Measurements from ENCODE around the gene TMEM145.
A peak's percentile ranks its signal among the peaks of the same experiment; 100 is the strongest.
"Not testable (repeated sequence)": the region's sequence is repeated elsewhere in the genome, so short reads cannot be mapped to it uniquely, and the experiment has no call there.

The TMEM145 gene

GRCh38 chr19:42313096-42313839 lies at the start of gene TMEM145:
TSS of gene TMEM145 (plus strand) at chr19:42313309. CDS start at chr19:42313377, 68 bp downstream.
- DNase-seq (ENCODE audit: low read depth): peak; percentile 53
- TF ChIP-seq CTCF (IDR thresholded peaks at IDR 0.05; ENCODE audit: insufficient read depth, low read depth, low read length, missing control alignments): peak; percentile 4

GRCh38 chr19:42266105-42266504 lies 47.0 kb upstream of the TMEM145 start:
- not testable (repeated sequence) for DNase-seq (ENCODE audit: low read depth); H3K4me3 ChIP-seq (ENCODE audit: low read depth, low read length)

More at GRCh38 chr19:42313096-42313839, at the start of gene TMEM145:
- peak within 1 kb of the TSS; percentile 33 for H3K4me3 ChIP-seq (ENCODE audit: low read depth, low read length)

- H3K4me3 ChIP-seq (ENCODE audit: low read depth, low read length); DNase-seq (ENCODE audit: low read depth): not testable (repeated sequence)
Observed at GRCh38 chr19:42266928-42267603, 46.0 kb upstream of the TMEM145 start.

DNA sequence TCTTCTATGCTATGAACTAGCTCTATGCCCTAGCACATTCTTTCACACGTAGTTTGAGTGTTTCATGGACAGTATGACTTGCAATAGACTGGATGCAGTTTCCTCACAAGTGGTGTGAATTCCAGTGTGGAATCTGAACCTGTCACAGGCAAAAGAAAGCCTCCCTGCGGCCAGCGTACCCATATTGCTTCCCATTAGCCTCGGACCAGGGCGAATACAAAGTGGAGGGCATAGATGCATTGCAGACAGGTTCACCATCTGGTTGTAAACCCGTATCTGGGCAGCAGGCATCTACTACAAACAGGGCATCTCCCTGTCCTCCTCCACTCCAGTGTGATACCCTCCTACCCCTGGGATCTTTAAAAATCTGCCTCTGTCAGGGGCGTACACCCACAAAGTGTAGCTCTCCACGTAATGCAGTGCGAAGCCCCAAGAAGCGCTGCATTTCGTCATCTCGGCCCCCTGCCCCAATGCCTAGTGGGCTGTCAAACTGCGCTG lies 45.4 kb upstream of the TMEM145 start:
- TF ChIP-seq CTCF (IDR thresholded peaks at IDR 0.05; ENCODE audit: insufficient read depth, low read depth, low read length, missing control alignments): no peak
- H3K4me3 ChIP-seq (ENCODE audit: low read depth, low read length): peak overlapping the region; percentile 63
- DNase-seq (ENCODE audit: low read depth): no peak

DNA sequence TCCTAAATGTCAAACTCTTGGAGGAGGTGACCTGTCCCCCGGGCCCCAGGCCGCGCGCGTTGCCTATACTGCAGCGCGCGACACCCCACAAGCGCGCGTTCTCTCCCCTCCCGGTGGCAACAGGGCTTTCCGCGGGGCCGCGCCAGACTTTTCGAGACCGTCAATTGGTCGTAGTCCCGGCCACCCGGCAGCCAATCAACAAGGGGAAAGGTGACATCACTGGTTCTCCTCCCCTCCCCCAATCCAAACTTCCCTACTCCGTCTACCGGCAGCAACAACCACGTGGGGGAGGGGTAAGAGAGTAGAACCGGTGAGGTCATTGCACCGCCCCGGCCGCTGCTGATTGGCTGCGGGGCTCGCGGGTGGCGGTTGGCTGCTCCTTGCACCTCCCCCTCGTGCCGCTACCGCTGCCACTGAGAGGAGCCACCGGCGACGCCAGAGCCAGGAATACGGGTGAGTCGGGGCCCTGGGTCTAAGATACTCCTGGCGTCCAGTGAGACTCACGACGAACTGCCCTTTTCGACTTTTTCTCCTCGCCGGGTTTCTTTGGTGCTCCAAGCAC lies 44.9 kb upstream of the TMEM145 start:
- peak overlapping the region; percentile 72 for H3K4me3 ChIP-seq (ENCODE audit: low read depth, low read length)
- TF ChIP-seq CTCF (IDR thresholded peaks at IDR 0.05; ENCODE audit: insufficient read depth, low read depth, low read length, missing control alignments): no peak
- peak; percentile 100 for DNase-seq (ENCODE audit: low read depth)

DNA sequence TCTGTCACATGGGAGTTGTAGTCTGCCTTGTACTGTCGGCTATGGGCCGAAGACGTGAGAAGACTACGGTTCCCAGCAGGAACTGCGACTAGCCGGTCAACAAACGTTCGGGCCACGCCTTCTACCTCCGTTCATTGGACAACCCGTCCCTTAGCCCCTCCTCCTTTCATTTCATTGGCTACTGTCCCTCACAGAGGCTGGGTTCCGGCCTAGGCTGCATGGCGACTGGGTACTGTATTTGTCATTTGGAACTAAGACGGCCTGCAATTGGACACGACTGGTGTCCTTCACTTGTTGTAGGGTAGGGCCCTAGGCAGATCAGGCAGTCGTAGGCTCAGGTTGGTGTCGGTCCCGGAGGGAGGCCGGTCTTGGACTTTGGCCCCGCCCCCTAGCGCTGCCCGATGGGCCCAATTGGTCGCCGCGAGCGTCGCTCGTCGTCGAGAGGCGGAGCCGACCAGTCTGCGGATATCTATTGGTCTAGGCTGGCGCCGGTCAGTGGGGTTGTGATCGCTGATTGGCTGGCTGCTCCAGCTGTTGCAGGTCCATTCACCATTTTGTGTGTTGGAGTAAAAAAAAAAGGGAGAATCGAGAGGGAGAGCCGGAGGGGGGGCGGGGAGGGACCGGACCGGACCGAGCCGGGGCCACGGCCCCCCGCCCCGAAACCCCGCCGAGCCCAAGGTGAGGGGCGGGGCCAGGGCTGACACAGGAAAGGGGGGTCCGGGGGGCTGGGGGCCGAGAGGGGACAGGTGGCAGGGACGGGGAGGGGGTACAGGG lies 44.2 kb upstream of the TMEM145 start, which contains the start of gene CIC:
Gene CIC, plus strand, starts transcription at position 549 of the 774 bp plus-strand sequence. CDS start 2,532 bp downstream, outside the sequence.
- TF ChIP-seq CTCF (IDR thresholded peaks at IDR 0.05; ENCODE audit: insufficient read depth, low read depth, low read length, missing control alignments): no peak
- DNase-seq (ENCODE audit: low read depth): peak; percentile 100
- peak within 1 kb of the TSS; percentile 75 for H3K4me3 ChIP-seq (ENCODE audit: low read depth, low read length)

DNA sequence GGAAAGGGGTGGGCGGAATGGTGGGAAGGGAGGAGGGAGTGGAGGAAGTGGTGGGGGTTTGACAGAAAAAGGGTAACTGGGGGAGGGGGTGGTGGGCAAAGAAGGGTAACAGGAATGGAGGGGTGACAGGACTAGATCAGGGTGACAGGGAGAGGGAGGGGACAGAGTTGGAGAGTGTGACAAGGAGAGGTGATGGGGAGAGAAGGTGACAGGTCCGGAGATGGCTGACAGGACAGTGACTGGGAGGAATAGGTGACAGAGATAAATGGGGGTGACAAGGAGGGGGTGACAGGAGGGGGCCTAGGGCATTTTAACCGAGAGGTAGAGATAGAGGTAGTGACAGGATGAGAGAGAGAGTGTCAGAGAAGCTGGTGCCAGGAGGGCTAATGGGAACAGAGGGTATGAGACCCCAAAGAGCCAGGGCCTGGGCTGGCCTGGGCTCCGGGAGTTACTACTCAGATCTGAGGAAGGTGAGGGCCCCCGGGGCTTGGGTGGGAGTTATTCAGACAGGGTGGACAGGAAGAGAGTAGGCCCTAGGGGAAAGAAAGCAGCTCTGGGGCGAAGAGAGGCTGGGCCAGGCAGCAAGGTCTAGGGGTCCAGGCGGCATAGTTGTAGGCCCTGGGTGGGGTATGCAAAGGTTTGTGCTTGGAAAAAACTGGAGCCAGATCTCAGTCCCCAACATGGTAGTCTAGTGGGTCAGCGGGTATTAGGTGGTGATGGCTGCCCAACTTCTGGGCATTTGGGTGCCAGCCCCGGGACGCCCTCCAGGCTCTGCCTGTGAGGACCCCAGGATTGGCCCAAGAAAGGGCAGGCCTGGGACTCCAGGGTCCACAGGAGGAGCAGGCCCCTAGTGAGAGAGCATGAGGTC lies 43.4 kb upstream of the TMEM145 start:
- no peak for TF ChIP-seq CTCF (IDR thresholded peaks at IDR 0.05; ENCODE audit: insufficient read depth, low read depth, low read length, missing control alignments)
- no peak for DNase-seq (ENCODE audit: low read depth)

More for the DNA sequence above, 43.4 kb upstream of the TMEM145 start:
- peak overlapping the region; percentile 75 for H3K4me3 ChIP-seq (ENCODE audit: low read depth, low read length)
